ENCODE data around the gene CD180.

Gene CD180

GRCh38 chr5:67183859-67184258 is 12.7 kb downstream of the CD180 start:
- Histone ChIP-seq H4K91ac (ENCODE audit: low read length) (no peak overlapping the region), H3K4ac (ENCODE audit: low read depth in 1 of 2, low read length in 2 of 2) (no peak overlapping the region), H2BK120ac (ENCODE audit: low read depth, low read length) (no peak overlapping the region), H3K36me3 (ENCODE audit: control insufficient read depth in 1 of 2, insufficient read depth in 2 of 2, low read depth in 1 of 2, low read length in 2 of 2) (no peaks in the 10 kb centered on the region), H2BK5ac (ENCODE audit: low read depth, low read length, poor library complexity, severe bottlenecking) (no peak overlapping the region), H3K79me1 (replicated peaks; ENCODE audit: low read length, poor library complexity, severe bottlenecking) (no peaks in the 10 kb centered on the region), H2AK5ac (ENCODE audit: low read length, severe bottlenecking) (no peak overlapping the region), H3K4me3 (ENCODE audit: insufficient read depth in 1 of 2, low read depth in 1 of 2, low read length in 2 of 2) (no peak overlapping the region), H2AFZ (ENCODE audit: low read depth, low read length) (no peak overlapping the region), H3K27me3 (ENCODE audit: control insufficient read depth in 1 of 2, insufficient read depth in 1 of 2, low read length in 2 of 2) (no peaks in the 10 kb centered on the region), H3K9me3 (ENCODE audit: control insufficient read depth, low read length) (no peaks in the 10 kb centered on the region), H2BK12ac (ENCODE audit: low read length in 2 of 2) (no peak overlapping the region), H3K23ac (ENCODE audit: low read length in 2 of 2) (no peak overlapping the region), H3K18ac (ENCODE audit: low read depth in 1 of 2, low read length in 2 of 2) (no peak overlapping the region), H3K14ac (ENCODE audit: low read length in 2 of 2) (no peak overlapping the region), H2BK15ac (ENCODE audit: low read depth, poor library complexity, severe bottlenecking) (no peak overlapping the region), H3K27ac (ENCODE audit: low read length, poor library complexity, severe bottlenecking) (no peak overlapping the region), H3K9ac (ENCODE audit: low read length) (no peak overlapping the region), H3K4me1 (ENCODE audit: control insufficient read depth, insufficient read depth, low read depth, low read length) (no peaks in the 10 kb centered on the region), H4K8ac (ENCODE audit: low read length) (no peak overlapping the region), H3K4me2 (ENCODE audit: low read length, poor library complexity, severe bottlenecking) (no peak overlapping the region)
- no peak for DNase-seq
- no CpG with 5 or more reads among the region's 3 CpGs for WGBS

- Histone ChIP-seq H3K36me3 (ENCODE audit: control insufficient read depth in 1 of 2, insufficient read depth in 2 of 2, low read depth in 1 of 2, low read length in 2 of 2) (no peaks in the 10 kb centered on the region), H3K9me3 (ENCODE audit: control insufficient read depth, low read length) (no peaks in the 10 kb centered on the region), H2BK15ac (ENCODE audit: low read depth, poor library complexity, severe bottlenecking) (no peak overlapping the region), H3K4me3 (ENCODE audit: insufficient read depth in 1 of 2, low read depth in 1 of 2, low read length in 2 of 2) (no peak overlapping the region), H2BK5ac (ENCODE audit: low read depth, low read length, poor library complexity, severe bottlenecking) (no peak overlapping the region), H3K14ac (ENCODE audit: low read length in 2 of 2) (no peak overlapping the region), H3K18ac (ENCODE audit: low read depth in 1 of 2, low read length in 2 of 2) (no peak overlapping the region), H2BK12ac (ENCODE audit: low read length in 2 of 2) (no peak overlapping the region), H3K4ac (ENCODE audit: low read depth in 1 of 2, low read length in 2 of 2) (no peak overlapping the region), H3K4me2 (ENCODE audit: low read length, poor library complexity, severe bottlenecking) (peak overlapping the region; percentile 29), H2BK120ac (ENCODE audit: low read depth, low read length) (no peak overlapping the region), H3K27me3 (ENCODE audit: control insufficient read depth in 1 of 2, insufficient read depth in 1 of 2, low read length in 2 of 2) (no peaks in the 10 kb centered on the region), H3K27ac (ENCODE audit: low read length, poor library complexity, severe bottlenecking) (no peak overlapping the region), H4K91ac (ENCODE audit: low read length) (no peak overlapping the region), H3K9ac (ENCODE audit: low read length) (peak overlapping the region; percentile 46), H3K79me1 (replicated peaks; ENCODE audit: low read length, poor library complexity, severe bottlenecking) (no peaks in the 10 kb centered on the region), H3K4me1 (ENCODE audit: control insufficient read depth, insufficient read depth, low read depth, low read length) (no peaks in the 10 kb centered on the region), H2AK5ac (ENCODE audit: low read length, severe bottlenecking) (no peak overlapping the region), H2AFZ (ENCODE audit: low read depth, low read length) (peak overlapping the region; percentile 54), H3K23ac (ENCODE audit: low read length in 2 of 2) (no peak overlapping the region), H4K8ac (ENCODE audit: low read length) (no peak overlapping the region)
- whole genome bisulfite sequencing, result 13% methylated on average over 4 of the region's 6 CpGs
- DNase-seq, result peak; percentile 76
Measured at GRCh38 chr5:67182301-67182790, 14.3 kb downstream of the CD180 start.

GRCh38 chr5:67181648-67182221 is 14.9 kb downstream of the CD180 start:
- no peaks in the 10 kb centered on the region for H3K4me1 ChIP-seq (ENCODE audit: control insufficient read depth, insufficient read depth, low read depth, low read length)
- peak overlapping the region; percentile 46 for H3K9ac ChIP-seq (ENCODE audit: low read length)
- H2BK15ac ChIP-seq (ENCODE audit: low read depth, poor library complexity, severe bottlenecking), result no peak overlapping the region
- peak overlapping the region in 1 of 2 experiments; percentile 71 for H3K18ac ChIP-seq (ENCODE audit: low read depth in 1 of 2, low read length in 2 of 2)
- H2AK5ac ChIP-seq (ENCODE audit: low read length, severe bottlenecking), result no peak overlapping the region
- H3K4me3 ChIP-seq (ENCODE audit: insufficient read depth in 1 of 2, low read depth in 1 of 2, low read length in 2 of 2), result no peak overlapping the region
- WGBS, result 76% methylated on average over 5 of the region's 5 CpGs
- H2AFZ ChIP-seq (ENCODE audit: low read depth, low read length), result no peak overlapping the region
- H2BK12ac ChIP-seq (ENCODE audit: low read length in 2 of 2), result no peak overlapping the region
- H3K14ac ChIP-seq (ENCODE audit: low read length in 2 of 2), result no peak overlapping the region
- H4K91ac ChIP-seq (ENCODE audit: low read length), result no peak overlapping the region
- no peaks in the 10 kb centered on the region for H3K9me3 ChIP-seq (ENCODE audit: control insufficient read depth, low read length)
- no peak overlapping the region for H2BK5ac ChIP-seq (ENCODE audit: low read depth, low read length, poor library complexity, severe bottlenecking)
- H2BK120ac ChIP-seq (ENCODE audit: low read depth, low read length), result no peak overlapping the region
- no peak overlapping the region for H3K23ac ChIP-seq (ENCODE audit: low read length in 2 of 2)
- no peaks in the 10 kb centered on the region for H3K27me3 ChIP-seq (ENCODE audit: control insufficient read depth in 1 of 2, insufficient read depth in 1 of 2, low read length in 2 of 2)
- DNase-seq, result no peak
- H3K4me2 ChIP-seq (ENCODE audit: low read length, poor library complexity, severe bottlenecking), result no peak overlapping the region
- no peak overlapping the region for H3K4ac ChIP-seq (ENCODE audit: low read depth in 1 of 2, low read length in 2 of 2)
- no peaks in the 10 kb centered on the region for H3K36me3 ChIP-seq (ENCODE audit: control insufficient read depth in 1 of 2, insufficient read depth in 2 of 2, low read depth in 1 of 2, low read length in 2 of 2)
- no peaks in the 10 kb centered on the region for H3K79me1 ChIP-seq (replicated peaks; ENCODE audit: low read length, poor library complexity, severe bottlenecking)
- no peak overlapping the region for H4K8ac ChIP-seq (ENCODE audit: low read length)
- H3K27ac ChIP-seq (ENCODE audit: low read length, poor library complexity, severe bottlenecking), result no peak overlapping the region

- no peak overlapping the region for H2BK15ac ChIP-seq (ENCODE audit: low read depth, poor library complexity, severe bottlenecking)
- H2BK5ac ChIP-seq (ENCODE audit: low read depth, low read length, poor library complexity, severe bottlenecking), result no peak overlapping the region
- no peak overlapping the region for H3K4me2 ChIP-seq (ENCODE audit: low read length, poor library complexity, severe bottlenecking)
- no peak overlapping the region for H2BK12ac ChIP-seq (ENCODE audit: low read length in 2 of 2)
- 44% methylated on average over 4 of the region's 5 CpGs for WGBS
- no peak overlapping the region for H3K14ac ChIP-seq (ENCODE audit: low read length in 2 of 2)
- H3K36me3 ChIP-seq (ENCODE audit: control insufficient read depth in 1 of 2, insufficient read depth in 2 of 2, low read depth in 1 of 2, low read length in 2 of 2), result no peaks in the 10 kb centered on the region
- H2AFZ ChIP-seq (ENCODE audit: low read depth, low read length), result no peak overlapping the region
- H3K18ac ChIP-seq (ENCODE audit: low read depth in 1 of 2, low read length in 2 of 2), result no peak overlapping the region
- no peak overlapping the region for H2BK120ac ChIP-seq (ENCODE audit: low read depth, low read length)
- no peak overlapping the region for H2AK5ac ChIP-seq (ENCODE audit: low read length, severe bottlenecking)
- H4K91ac ChIP-seq (ENCODE audit: low read length), result no peak overlapping the region
- H3K4ac ChIP-seq (ENCODE audit: low read depth in 1 of 2, low read length in 2 of 2), result no peak overlapping the region
- DNase-seq, result no peak
- H3K9ac ChIP-seq (ENCODE audit: low read length), result no peak overlapping the region
- H3K27ac ChIP-seq (ENCODE audit: low read length, poor library complexity, severe bottlenecking), result no peak overlapping the region
- no peaks in the 10 kb centered on the region for H3K4me1 ChIP-seq (ENCODE audit: control insufficient read depth, insufficient read depth, low read depth, low read length)
- no peak overlapping the region for H4K8ac ChIP-seq (ENCODE audit: low read length)
- no peak overlapping the region for H3K23ac ChIP-seq (ENCODE audit: low read length in 2 of 2)
- no peaks in the 10 kb centered on the region for H3K9me3 ChIP-seq (ENCODE audit: control insufficient read depth, low read length)
- no peaks in the 10 kb centered on the region for H3K79me1 ChIP-seq (replicated peaks; ENCODE audit: low read length, poor library complexity, severe bottlenecking)
- H3K27me3 ChIP-seq (ENCODE audit: control insufficient read depth in 1 of 2, insufficient read depth in 1 of 2, low read length in 2 of 2), result no peaks in the 10 kb centered on the region
- no peak overlapping the region for H3K4me3 ChIP-seq (ENCODE audit: insufficient read depth in 1 of 2, low read depth in 1 of 2, low read length in 2 of 2)
Measured at GRCh38 chr5:67179697-67180361, 16.8 kb downstream of the CD180 start.
